Stomach (tissue), 9 donors: Measurements from ENCODE around the gene OR51A2. TPM values are rescaled to one million over a fixed set of nuclear protein-coding genes. Genes with fewer than 3 reads are reported as not detected.

ENCODE experiments used
- DNase-seq, 2 donors: peaks; one replicate each; pipeline versions ENCODE4 v3.0.0 to v3.0.0-alpha.2; 2013 to 2019
- H3K27ac ChIP-seq, 5 donors: fragments of 200-600 bp in 4 of 5; sonication (generic) in 4 of 5; one replicate each; pipeline ENCODE4 v1.5.1; 2013 to 2019; ENCODE audit warnings: mild to moderate bottlenecking in 1 of 5, moderate library complexity in 1 of 5
- H3K27me3 ChIP-seq, 3 donors: fragments of 200-600 bp; sonication (generic); one replicate each; pipeline ENCODE4 v1.5.1; 2017 to 2019; ENCODE audit warnings: mixed run types in 1 of 3
- H3K36me3 ChIP-seq, 4 donors: fragments of 200-600 bp; sonication (generic); 1 replicate in 3 of 4; 2 replicates in 1 of 4; pipeline ENCODE4 v1.5.1; 2016 to 2019
- H3K4me1 ChIP-seq, 4 donors: fragments of 200-600 bp; sonication (generic); one replicate each; pipeline ENCODE4 v1.5.1; 2016 to 2019
- H3K4me3 ChIP-seq, 4 donors: fragments of 200-600 bp; sonication (generic) in 3 of 4; one replicate each; pipeline ENCODE4 v1.5.1; 2016 to 2019; ENCODE audit warnings: mild to moderate bottlenecking in 1 of 4
- H3K9me3 ChIP-seq, 4 donors: fragments of 200-600 bp; sonication (generic); one replicate each; pipeline ENCODE4 v1.5.1; 2016 to 2019
- CTCF ChIP-seq, 7 experiments: fragments of 450-650 bp in 4 of 7; fragments of 200-600 bp in 3 of 7; sonication (generic) in 3 of 7; IDR thresholded peaks; one replicate each; pipeline ENCODE4 v1.5.1; 2016 to 2019; ENCODE audit warnings: antibody characterized with exemption in 7 of 7, control low read depth in 2 of 7, mild to moderate bottlenecking in 1 of 7
- EP300 ChIP-seq: sonication (generic); formaldehyde crosslinking; IDR thresholded peaks from one replicate; pipeline ENCODE4 v1.6.1; 2017; ENCODE audit warnings: antibody characterized with exemption
- POLR2A ChIP-seq, 4 donors: fragments of 450-650 bp; IDR thresholded peaks; one replicate each; pipeline ENCODE4 v1.6.1; 2016; ENCODE audit warnings: antibody characterized with exemption in 4 of 4, control low read depth in 2 of 4, mild to moderate bottlenecking in 1 of 4, moderate library complexity in 1 of 4
- POLR2AphosphoS5 ChIP-seq, 3 donors: sonication (generic); formaldehyde crosslinking; IDR thresholded peaks; one replicate each; pipeline ENCODE4 v1.6.1; 2016; ENCODE audit warnings: antibody characterized with exemption in 3 of 3
- WGBS, 5 donors: extraction: QIAGEN DNeasy Blood & Tissue Kit in 3 of 5; methylation state at CpG; one replicate each; pipeline versions ENCODE4 v1.1.5 to v1.1.7; 2013 to 2018; 5-methylcytosine and 5-hydroxymethylcytosine counted together
- intact Hi-C: fragments of 100-400 bp; cut with DNase I; formaldehyde crosslinking; loops from one replicate; pipeline ENCODE4 v1.15.1; 2023; ENCODE audit warnings: low total_unique reads
- polyA plus RNA-seq, 3 donors: library from polyadenylated mRNA; stranded (reverse); fragments of 200-250 nt; gene quantifications; one replicate each; pipeline ENCODE4 v1.2.3, GENCODE V29; 2013
- total RNA-seq, 5 donors: library from RNA; depleted of rRNA; stranded (reverse); fragments of >200 nt; gene quantifications; one replicate each; pipeline versions ENCODE4 v1.1.0 to v1.2.3, GENCODE V29; 2014 to 2016
- donor health status: healthy with polysubstance abuse.
- donor health status: Bipolar disorder and iron deficiency.
- donor health status: healthy.

Gene OR51A2
- total and polyA plus RNA-seq, 8 donors: not detected

- no peak for DNase-seq
- Histone ChIP-seq H3K27ac (no peak overlapping the region), H3K36me3 (no peaks in the 10 kb centered on the region), H3K9me3 (no peaks in the 10 kb centered on the region), H3K4me3 (no peak overlapping the region), H3K4me1 (no peaks in the 10 kb centered on the region), H3K27me3 (no peaks in the 10 kb centered on the region)
- WGBS, 5 donors: 75 to 78% (median 77%) methylated on average over 4 of the region's 4 CpGs
- TF ChIP-seq POLR2A (IDR thresholded peaks at IDR 0.05) (no peak), EP300 (no peak), POLR2AphosphoS5 (IDR thresholded peaks at IDR 0.05) (no peak), CTCF (IDR thresholded peaks at IDR 0.05) (no peak)
- intact Hi-C loops: no loop called here
These were observed 22.8 kb downstream of the OR51A2 start for GRCh38 chr11:4932751-4933150.

DNA sequence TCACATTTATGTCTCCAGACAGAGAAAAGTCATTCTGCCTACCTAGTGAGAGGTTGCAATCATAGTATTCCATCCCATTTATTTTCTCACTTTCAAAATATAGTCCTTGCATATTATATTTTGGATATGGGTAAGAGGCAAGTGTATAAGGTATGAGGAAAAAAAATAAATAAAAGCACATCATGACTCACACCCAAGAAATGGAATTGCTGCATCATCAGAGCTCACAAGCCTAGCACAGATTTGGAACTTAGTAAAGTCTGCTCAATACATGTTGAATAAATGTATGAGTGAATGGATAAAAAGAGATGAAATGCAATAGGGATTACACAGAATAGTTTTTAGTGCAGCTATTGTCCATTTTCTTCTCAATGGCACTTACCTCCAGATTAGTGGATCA, 28.9 kb downstream of the OR51A2 start:
- intact Hi-C loops: no loop called here
- Histone ChIP-seq H3K4me3 (no peak overlapping the region), H3K9me3 (no peaks in the 10 kb centered on the region), H3K27ac (no peak overlapping the region), H3K36me3 (no peaks in the 10 kb centered on the region), H3K4me1 (no peaks in the 10 kb centered on the region), H3K27me3 (no peaks in the 10 kb centered on the region)
- DNase-seq: no peak
- TF ChIP-seq EP300 (no peak), CTCF (IDR thresholded peaks at IDR 0.05) (no peak), POLR2A (IDR thresholded peaks at IDR 0.05) (no peak), POLR2AphosphoS5 (IDR thresholded peaks at IDR 0.05) (no peak)

DNA sequence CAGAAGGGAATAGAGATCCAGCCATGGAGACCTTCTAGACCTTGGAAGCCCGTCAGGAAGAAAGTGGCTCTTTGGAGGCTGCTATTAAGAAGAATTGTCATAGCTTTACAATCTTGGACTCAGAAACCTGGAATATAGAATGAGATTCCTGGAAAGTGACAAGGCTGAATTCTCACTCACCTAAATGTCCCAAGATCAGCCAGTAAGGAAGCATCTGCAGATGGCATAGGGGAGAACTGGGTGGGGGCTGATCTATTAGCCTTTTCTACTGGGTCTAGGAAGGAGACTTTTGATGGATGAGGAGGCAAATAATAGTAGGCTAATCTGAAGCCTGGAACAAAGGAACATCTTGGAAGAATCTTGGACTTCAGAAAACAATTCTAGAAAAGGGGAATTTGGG, 31.3 kb downstream of the OR51A2 start, which contains the start of gene OR51G1:
OR51G1 (minus strand) TSS at position 101 of the 400 bp plus-strand sequence; CDS start at position 101, 0 bp downstream.
- no peak for DNase-seq
- H3K27me3 ChIP-seq: no peaks in the 10 kb centered on the region
- H3K36me3 ChIP-seq: no peaks in the 10 kb centered on the region
- 78 to 100% (median 87%) methylated on average over 1 of the region's 1 CpG for WGBS, 5 donors
- no peak within 1 kb of the TSS for H3K27ac ChIP-seq
- no peaks in the 10 kb centered on the region for H3K9me3 ChIP-seq
- no peak within 1 kb of the TSS for H3K4me3 ChIP-seq
- H3K4me1 ChIP-seq: no peaks in the 10 kb centered on the region
- TF ChIP-seq EP300 (no peak), CTCF (IDR thresholded peaks at IDR 0.05) (no peak), POLR2A (IDR thresholded peaks at IDR 0.05) (no peak), POLR2AphosphoS5 (IDR thresholded peaks at IDR 0.05) (no peak)
- intact Hi-C loops: no loop called here

DNA sequence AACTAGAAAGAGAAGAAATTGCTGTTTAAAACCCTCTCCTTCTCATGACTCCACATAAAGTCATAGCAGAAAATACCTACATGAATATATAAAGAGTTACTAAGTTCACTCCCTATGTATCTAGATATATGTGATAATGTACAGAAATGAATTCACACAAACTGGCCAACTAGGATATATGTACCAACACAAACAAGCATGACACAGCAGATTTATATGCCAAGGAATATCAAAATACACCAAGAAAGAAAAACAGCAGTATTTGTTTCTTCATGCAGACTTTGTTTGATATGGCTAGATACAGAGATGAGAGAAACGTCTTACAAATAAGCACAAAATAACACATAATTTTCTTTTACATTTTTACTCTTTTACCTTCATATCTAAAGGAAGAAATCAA, 33.2 kb downstream of the OR51A2 start:
- Histone ChIP-seq H3K9me3 (no peaks in the 10 kb centered on the region), H3K27me3 (no peaks in the 10 kb centered on the region), H3K36me3 (no peaks in the 10 kb centered on the region), H3K4me1 (no peaks in the 10 kb centered on the region), H3K4me3 (no peak overlapping the region), H3K27ac (no peak overlapping the region)
- WGBS, 5 donors: 29 to 57% (median 41%) methylated on average over 1 of the region's 1 CpG
- no peak for DNase-seq
- intact Hi-C loops: no loop called here
- no peak for TF ChIP-seq POLR2AphosphoS5 (IDR thresholded peaks at IDR 0.05)
- no peak for TF ChIP-seq POLR2A (IDR thresholded peaks at IDR 0.05)
- no peak for TF ChIP-seq CTCF (IDR thresholded peaks at IDR 0.05)
- no peak for TF ChIP-seq EP300
